Activated CD8-positive, alpha-beta T cell treated with anti-CD3 and anti-CD28 coated beads, Interleukin-2, amount 10 ng/mL, durations not matched to agents 7 days and 5 days (primary cell): ENCODE results near the gene SEMA4A. TPM values are rescaled to one million over a fixed set of nuclear protein-coding genes. Genes with fewer than 3 reads are reported as not detected.
A peak's percentile ranks its signal among the peaks of the same experiment; 100 is the strongest.

ENCODE experiments used
- ATAC-seq: fragments of 150-1000 bp; cut with Tn5 transposase; one replicate; pipeline ENCODE4 v1.10.0; 2021; ENCODE audit warnings: moderate library complexity
- CTCF ChIA-PET: fragments of 350-600 bp; sonication (Branson Sonifier 250); formaldehyde crosslinking; loops from one replicate; lab custom pipeline; 2021; ENCODE audit warnings: antibody characterized with exemption; lab: Charles Lee
- POLR2A ChIA-PET: fragments of 350-600 bp; sonication (Branson Sonifier 250); formaldehyde crosslinking; loops from one replicate; lab custom pipeline; 2021; ENCODE audit warnings: antibody characterized with exemption; lab: Charles Lee
- DNase-seq: peaks from one replicate; pipeline ENCODE4 v3.0.0-alpha.2; 2020
- H3K27ac Mint-ChIP-seq: one replicate; pipeline ENCODE4 v1.8.0; 2021; ENCODE audit warnings: mild to moderate bottlenecking, mixed read lengths
- H3K27me3 Mint-ChIP-seq: one replicate; pipeline ENCODE4 v1.8.0; 2021; ENCODE audit warnings: low read depth, mixed read lengths
- H3K36me3 Mint-ChIP-seq: one replicate; pipeline ENCODE4 v1.8.0; 2021; ENCODE audit warnings: low read depth, mixed read lengths
- H3K4me1 Mint-ChIP-seq: one replicate; pipeline ENCODE4 v1.8.0; 2021; ENCODE audit warnings: low read depth, mixed read lengths
- H3K4me3 Mint-ChIP-seq: one replicate; pipeline ENCODE4 v1.8.0; 2021; ENCODE audit warnings: mild to moderate bottlenecking, mixed read lengths
- H3K9me3 Mint-ChIP-seq: one replicate; pipeline ENCODE4 v1.8.0; 2022; ENCODE audit warnings: mixed read lengths; ENCODE audit not compliant: insufficient read depth
- total RNA-seq, 2 experiments: library from RNA; stranded (reverse); gene quantifications; one replicate each; pipeline ENCODE4 v1.2.3, GENCODE V29; 2021

SEMA4A gene
- total RNA-seq, 2 experiments from 2014 or later: 16.8 to 17.8 TPM

- H3K27ac Mint-ChIP-seq: no peak overlapping the region
- ChIA-PET CTCF (interaction anchor here (1.2 to 9.6 kb wide), 4 partner anchors 47 to 175 kb away, joined by 3 to 254 read pairs (median 14); no protein-coding TSS in a partner anchor), POLR2A (no interaction called here)
- H3K36me3 Mint-ChIP-seq: no peaks in the 10 kb centered on the region
- ATAC-seq: no peak
- DNase-seq: no peak
- no peaks in the 10 kb centered on the region for H3K27me3 Mint-ChIP-seq
- no peak overlapping the region for H3K4me3 Mint-ChIP-seq
- H3K9me3 Mint-ChIP-seq: no peaks in the 10 kb centered on the region
- peaks cover 32% of the 10 kb centered on the region for H3K4me1 Mint-ChIP-seq
Measured at GRCh38 chr1:156143765-156144489, 9.5 kb upstream of the SEMA4A start.

GRCh38 chr1:156144742-156145141 lies 8.6 kb upstream of the SEMA4A start:
- no peaks in the 10 kb centered on the region for H3K36me3 Mint-ChIP-seq
- DNase-seq (no peak), ATAC-seq (no peak)
- H3K9me3 Mint-ChIP-seq: no peaks in the 10 kb centered on the region
- POLR2A ChIA-PET: interaction anchor here (1.2 to 5.0 kb wide), 2 partner anchors 50 to 68 kb away, joined by 4 to 24 read pairs; partner anchors contain the start of genes PMF1 and SLC25A44
- no peak overlapping the region for H3K4me3 Mint-ChIP-seq
- no peak overlapping the region for H3K27ac Mint-ChIP-seq
- CTCF ChIA-PET: interaction anchor here (1.2 to 9.6 kb wide), 4 partner anchors 16 to 93 kb away, joined by 3 to 254 read pairs (median 6); no protein-coding TSS in a partner anchor
- H3K4me1 Mint-ChIP-seq: peaks cover 38% of the 10 kb centered on the region
- no peaks in the 10 kb centered on the region for H3K27me3 Mint-ChIP-seq

GRCh38 chr1:156145650-156146019 lies 7.8 kb upstream of the SEMA4A start:
- DNase-seq (no peak), ATAC-seq (no peak)
- H3K36me3 Mint-ChIP-seq: no peaks in the 10 kb centered on the region
- peak overlapping the region; percentile 63 for H3K4me3 Mint-ChIP-seq
- peak overlapping the region; percentile 85 for H3K27ac Mint-ChIP-seq
- ChIA-PET CTCF (interaction anchor here (0.5 to 9.6 kb wide), 27 partner anchors 12 to 303 kb away, joined by 3 to 254 read pairs (median 4); partner anchors contain the start of genes GLMP, PMF1, SLC25A44 and SMG5), POLR2A (interaction anchor here (0.5 to 5.0 kb wide), 7 partner anchors 17 to 80 kb away, joined by 3 to 24 read pairs (median 3); partner anchors contain the start of genes PMF1 and SLC25A44)
- no peaks in the 10 kb centered on the region for H3K27me3 Mint-ChIP-seq
- H3K9me3 Mint-ChIP-seq: no peaks in the 10 kb centered on the region
- peaks cover 43% of the 10 kb centered on the region for H3K4me1 Mint-ChIP-seq

GRCh38 chr1:156146020-156146768 lies 7.2 kb upstream of the SEMA4A start:
- ChIA-PET POLR2A (interaction anchor here (0.5 to 5.0 kb wide), 8 partner anchors 17 to 80 kb away, joined by 3 to 37 read pairs (median 4); partner anchors contain the start of genes PMF1 and SLC25A44), CTCF (interaction anchor here (0.5 to 9.6 kb wide), 29 partner anchors 13 to 302 kb away, joined by 3 to 254 read pairs (median 3); partner anchors contain the start of genes GLMP, PMF1, SLC25A44 and SMG5)
- H3K36me3 Mint-ChIP-seq: no peaks in the 10 kb centered on the region
- peaks cover 47% of the 10 kb centered on the region for H3K4me1 Mint-ChIP-seq
- H3K27ac Mint-ChIP-seq: peak overlapping the region; percentile 85
- DNase-seq (peak; percentile 72), ATAC-seq (peak; percentile 80)
- no peaks in the 10 kb centered on the region for H3K27me3 Mint-ChIP-seq
- H3K4me3 Mint-ChIP-seq: peak overlapping the region; percentile 63
- H3K9me3 Mint-ChIP-seq: no peaks in the 10 kb centered on the region

GRCh38 chr1:156146769-156147405 lies 6.5 kb upstream of the SEMA4A start:
- no peaks in the 10 kb centered on the region for H3K9me3 Mint-ChIP-seq
- H3K4me3 Mint-ChIP-seq: peak overlapping the region; percentile 63
- CTCF ChIA-PET: interaction anchor here (0.8 to 9.6 kb wide), 12 partner anchors 15 to 173 kb away, joined by 3 to 254 read pairs (median 5); partner anchors contain the start of genes PMF1, SLC25A44 and SMG5
- H3K27ac Mint-ChIP-seq: peak overlapping the region; percentile 85
- ATAC-seq (peak; percentile 13), DNase-seq (peak; percentile 38)
- H3K4me1 Mint-ChIP-seq: peaks cover 49% of the 10 kb centered on the region
- no peaks in the 10 kb centered on the region for H3K27me3 Mint-ChIP-seq
- POLR2A ChIA-PET: interaction anchor here (1.2 to 5.0 kb wide), 6 partner anchors 18 to 79 kb away, joined by 3 to 37 read pairs (median 18); partner anchors contain the start of genes PMF1 and SLC25A44
- no peaks in the 10 kb centered on the region for H3K36me3 Mint-ChIP-seq

GRCh38 chr1:156148216-156148615 lies 5.2 kb upstream of the SEMA4A start:
- H3K9me3 Mint-ChIP-seq: no peaks in the 10 kb centered on the region
- POLR2A ChIA-PET: interaction anchor here (1.0 to 5.0 kb wide), 8 partner anchors 13 to 134 kb away, joined by 3 to 37 read pairs (median 10); partner anchors contain the start of genes PMF1, SLC25A44 and SMG5
- CTCF ChIA-PET: interaction anchor here (0.6 to 9.6 kb wide), 14 partner anchors 12 to 238 kb away, joined by 3 to 254 read pairs (median 4); partner anchors contain the start of genes PMF1 and SMG5
- H3K27ac Mint-ChIP-seq: peak overlapping the region; percentile 90
- peak overlapping the region; percentile 3 for H3K4me3 Mint-ChIP-seq
- DNase-seq: peak; percentile 35
- no peaks in the 10 kb centered on the region for H3K36me3 Mint-ChIP-seq
- H3K27me3 Mint-ChIP-seq: no peaks in the 10 kb centered on the region
- ATAC-seq: peak; percentile 24
- H3K4me1 Mint-ChIP-seq: peaks cover 61% of the 10 kb centered on the region

GRCh38 chr1:156149374-156150332 lies 3.7 kb upstream of the SEMA4A start:
- no peaks in the 10 kb centered on the region for H3K9me3 Mint-ChIP-seq
- no peak for DNase-seq
- ChIA-PET CTCF (interaction anchor here (0.9 to 9.6 kb wide), 5 partner anchors 8 to 76 kb away, joined by 3 to 254 read pairs (median 4); no protein-coding TSS in a partner anchor), POLR2A (interaction anchor here (0.6 to 5.0 kb wide), 5 partner anchors 45 to 383 kb away, joined by 3 to 37 read pairs (median 13); partner anchors contain the start of genes PMF1 and SLC25A44)
- no peak overlapping the region for H3K4me3 Mint-ChIP-seq
- H3K27ac Mint-ChIP-seq: peak overlapping the region; percentile 72
- no peaks in the 10 kb centered on the region for H3K36me3 Mint-ChIP-seq
- no peak for ATAC-seq
- H3K4me1 Mint-ChIP-seq: peaks cover 75% of the 10 kb centered on the region
- H3K27me3 Mint-ChIP-seq: no peaks in the 10 kb centered on the region

- POLR2A ChIA-PET: interaction anchor here (0.8 to 5.0 kb wide), 3 partner anchors 43 to 73 kb away, joined by 3 to 37 read pairs (median 3); partner anchors contain the start of gene PMF1
- Mint-ChIP-seq H3K9me3 (no peaks in the 10 kb centered on the region), H3K27me3 (no peaks in the 10 kb centered on the region), H3K27ac (peak overlapping the region; percentile 52), H3K36me3 (no peaks in the 10 kb centered on the region), H3K4me3 (no peak overlapping the region), H3K4me1 (peaks cover 83% of the 10 kb centered on the region)
- no peak for DNase-seq
- no peak for ATAC-seq
- CTCF ChIA-PET: interaction anchor here (0.9 to 3.4 kb wide), 5 partner anchors 9 to 75 kb away, joined by 3 to 51 read pairs (median 4); partner anchors contain the start of gene PMF1
Measured at GRCh38 chr1:156150333-156151011, 2.9 kb upstream of the SEMA4A start.

- no peak overlapping the region for H3K4me3 Mint-ChIP-seq
- POLR2A ChIA-PET: interaction anchor here (0.8 to 5.0 kb wide), 4 partner anchors 42 to 72 kb away, joined by 3 to 37 read pairs (median 5); partner anchors contain the start of gene PMF1
- H3K36me3 Mint-ChIP-seq: no peaks in the 10 kb centered on the region
- ATAC-seq: no peak
- no peak for DNase-seq
- H3K27ac Mint-ChIP-seq: no peak overlapping the region
- no peaks in the 10 kb centered on the region for H3K9me3 Mint-ChIP-seq
- H3K4me1 Mint-ChIP-seq: peaks cover 83% of the 10 kb centered on the region
- no peaks in the 10 kb centered on the region for H3K27me3 Mint-ChIP-seq
- CTCF ChIA-PET: interaction anchor here (0.6 to 3.4 kb wide), 6 partner anchors 9 to 353 kb away, joined by 3 to 51 read pairs (median 4); partner anchors contain the start of gene PMF1
Measured at GRCh38 chr1:156151093-156151688, 2.2 kb upstream of the SEMA4A start.
